Measurements from ENCODE around the gene LYPD1. TPM values are rescaled to one million over a fixed set of nuclear protein-coding genes. Genes with fewer than 3 reads are reported as not detected.

The LYPD1 gene
- total and polyA plus RNA-seq, 10 of the 15 experiments (the other 5 are each of a cell fraction or from before 2014, with no cell fraction given): not detected

DNA sequence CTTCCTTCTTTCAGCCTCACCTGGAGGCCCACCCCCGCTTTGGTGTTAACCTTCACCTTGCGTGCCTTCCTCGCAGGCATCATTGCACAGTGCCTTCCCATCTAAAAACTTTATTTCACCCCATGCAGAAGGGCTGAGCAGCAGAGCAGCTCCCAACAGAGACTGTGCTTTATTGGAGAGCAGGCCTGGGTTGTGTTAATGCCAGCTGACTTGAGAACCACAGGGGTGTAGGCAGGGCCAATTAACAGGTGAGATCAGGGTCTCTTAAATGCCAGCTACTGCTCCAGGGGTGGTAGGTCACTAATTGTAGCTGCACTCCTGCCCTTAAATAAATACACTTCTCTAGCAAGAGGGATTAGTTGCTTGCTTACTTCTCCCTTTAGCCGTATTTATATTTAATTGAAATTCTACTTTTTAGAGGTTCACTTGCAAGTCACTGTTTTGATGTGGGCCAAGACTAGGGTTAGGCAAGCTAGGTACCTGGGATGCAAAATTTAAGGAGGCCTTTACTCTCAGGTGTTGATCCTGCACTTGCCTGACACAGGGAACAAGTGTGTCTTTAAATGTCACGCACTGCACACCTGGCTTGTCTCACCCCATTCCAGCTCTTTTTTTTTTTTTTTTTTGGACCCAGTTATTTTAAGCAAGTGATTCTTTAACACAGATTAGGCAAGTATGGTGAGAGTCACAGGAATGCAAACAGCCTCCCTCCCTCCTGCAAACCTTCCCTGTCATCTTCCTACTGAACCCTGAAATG is 54.5 kb downstream of the LYPD1 start (continued):
- TF ChIP-seq, protein P1, sequence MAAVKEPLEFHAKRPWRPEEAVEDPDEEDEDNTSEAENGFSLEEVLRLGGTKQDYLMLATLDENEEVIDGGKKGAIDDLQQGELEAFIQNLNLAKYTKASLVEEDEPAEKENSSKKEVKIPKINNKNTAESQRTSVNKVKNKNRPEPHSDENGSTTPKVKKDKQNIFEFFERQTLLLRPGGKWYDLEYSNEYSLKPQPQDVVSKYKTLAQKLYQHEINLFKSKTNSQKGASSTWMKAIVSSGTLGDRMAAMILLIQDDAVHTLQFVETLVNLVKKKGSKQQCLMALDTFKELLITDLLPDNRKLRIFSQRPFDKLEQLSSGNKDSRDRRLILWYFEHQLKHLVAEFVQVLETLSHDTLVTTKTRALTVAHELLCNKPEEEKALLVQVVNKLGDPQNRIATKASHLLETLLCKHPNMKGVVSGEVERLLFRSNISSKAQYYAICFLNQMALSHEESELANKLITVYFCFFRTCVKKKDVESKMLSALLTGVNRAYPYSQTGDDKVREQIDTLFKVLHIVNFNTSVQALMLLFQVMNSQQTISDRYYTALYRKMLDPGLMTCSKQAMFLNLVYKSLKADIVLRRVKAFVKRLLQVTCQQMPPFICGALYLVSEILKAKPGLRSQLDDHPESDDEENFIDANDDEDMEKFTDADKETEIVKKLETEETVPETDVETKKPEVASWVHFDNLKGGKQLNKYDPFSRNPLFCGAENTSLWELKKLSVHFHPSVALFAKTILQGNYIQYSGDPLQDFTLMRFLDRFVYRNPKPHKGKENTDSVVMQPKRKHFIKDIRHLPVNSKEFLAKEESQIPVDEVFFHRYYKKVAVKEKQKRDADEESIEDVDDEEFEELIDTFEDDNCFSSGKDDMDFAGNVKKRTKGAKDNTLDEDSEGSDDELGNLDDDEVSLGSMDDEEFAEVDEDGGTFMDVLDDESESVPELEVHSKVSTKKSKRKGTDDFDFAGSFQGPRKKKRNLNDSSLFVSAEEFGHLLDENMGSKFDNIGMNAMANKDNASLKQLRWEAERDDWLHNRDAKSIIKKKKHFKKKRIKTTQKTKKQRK (IDR thresholded peaks at IDR 0.05; ENCODE audit: low read depth, low read length): no peak
- TF ChIP-seq SMAD1 (IDR thresholded peaks at IDR 0.05; ENCODE audit: low read depth, partially characterized antibody): no peak
- TF ChIP-seq DPF2 (IDR thresholded peaks at IDR 0.05): no peak

DNA sequence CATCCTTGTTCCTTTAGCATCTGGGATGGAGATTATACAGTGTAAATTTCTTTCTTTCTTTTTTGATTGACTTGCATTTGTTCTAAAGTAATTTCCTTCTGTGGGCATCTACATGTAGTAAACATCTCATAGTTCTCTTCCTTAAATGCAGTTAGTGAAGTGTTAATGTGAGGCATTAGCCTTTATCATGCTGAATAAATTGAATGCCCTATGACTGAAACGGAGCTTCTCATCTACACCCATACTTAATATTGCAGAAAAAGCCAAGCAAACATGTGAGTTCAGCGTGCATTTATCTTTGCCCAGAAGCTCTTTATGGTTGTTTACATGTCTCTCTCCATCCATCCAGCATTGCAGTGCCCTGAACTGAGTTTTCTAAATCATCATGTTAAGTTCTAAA is 58.3 kb downstream of the LYPD1 start:
- Histone ChIP-seq H3K79me2 (ENCODE audit: control insufficient read depth, insufficient read depth, low read length) (no peaks in the 10 kb centered on the region), H3K36me3 (ENCODE audit: control insufficient read depth in 2 of 2, insufficient read depth in 2 of 2, low read length in 1 of 2) (no peaks in the 10 kb centered on the region), H3K4me1 (ENCODE audit: control insufficient read depth, insufficient read depth, low read length) (no peaks in the 10 kb centered on the region), H3K27me3 (replicated peaks in 1 of 2; ENCODE audit: control insufficient read depth in 2 of 2, insufficient read depth in 2 of 2, low read length in 1 of 2) (no peaks in the 10 kb centered on the region), H4K20me1 (ENCODE audit: control insufficient read depth, insufficient read depth) (no peaks in the 10 kb centered on the region), H2AFZ (ENCODE audit: control insufficient read depth, low read depth, low read length) (no peak overlapping the region), H3K4me3 (no peak overlapping the region), H3K27ac (ENCODE audit: control insufficient read depth, insufficient read depth) (no peak overlapping the region), H3K9ac (ENCODE audit: control insufficient read depth, insufficient read depth, low read length) (no peak overlapping the region), H3K9me3 (replicated peaks; ENCODE audit: control insufficient read depth, insufficient read depth, low read length) (no peaks in the 10 kb centered on the region), H3K4me2 (ENCODE audit: control insufficient read depth, insufficient read depth) (no peak overlapping the region)
- ChIA-PET SMC1A (ENCODE audit: uncharacterized antibody, unreplicated experiment) (no interaction called here), RAD21 (ENCODE audit: unreplicated experiment) (no interaction called here), POLR2A (no interaction called here), CTCF (interaction anchor here (0.7 kb wide), 1 partner anchor 13 kb away, joined by 3 read pairs; no protein-coding TSS in a partner anchor)
- no TSS peak for BruUV-seq (replicated peaks)
- no peak for ATAC-seq
- whole genome bisulfite sequencing (ENCODE audit: insufficient coverage, insufficient replicate concordance, low lambda C conversion rate, missing lambda C conversion rate): 24% methylated on average over 2 of the region's 2 CpGs
- intact Hi-C loops (cut with micrococcal nuclease; ENCODE audit: unreplicated experiment): no loop called here
- FAIRE-seq: no peak
- in situ Hi-C loops (cut with MboI): no loop called here
- no peak for DNase-seq (ENCODE audit: low read depth, low spot score)
- TF ChIP-seq ASH2L (IDR thresholded peaks at IDR 0.05; ENCODE audit: borderline replicate concordance, low read depth) (no peak), ZNF274 (IDR thresholded peaks at IDR 0.05; ENCODE audit: insufficient read depth, insufficient read length) (no peak), HDAC6 (IDR thresholded peaks at IDR 0.05; ENCODE audit: unreplicated experiment) (no peak), ZNF217 (IDR thresholded peaks at IDR 0.05) (no peak), ZNF207 (IDR thresholded peaks at IDR 0.05; ENCODE audit: borderline replicate concordance) (no peak), PAX8 (IDR thresholded peaks at IDR 0.05) (no peak), NFXL1 (IDR thresholded peaks at IDR 0.05; ENCODE audit: borderline replicate concordance) (no peak)
- TF ChIP-seq, protein P2, sequence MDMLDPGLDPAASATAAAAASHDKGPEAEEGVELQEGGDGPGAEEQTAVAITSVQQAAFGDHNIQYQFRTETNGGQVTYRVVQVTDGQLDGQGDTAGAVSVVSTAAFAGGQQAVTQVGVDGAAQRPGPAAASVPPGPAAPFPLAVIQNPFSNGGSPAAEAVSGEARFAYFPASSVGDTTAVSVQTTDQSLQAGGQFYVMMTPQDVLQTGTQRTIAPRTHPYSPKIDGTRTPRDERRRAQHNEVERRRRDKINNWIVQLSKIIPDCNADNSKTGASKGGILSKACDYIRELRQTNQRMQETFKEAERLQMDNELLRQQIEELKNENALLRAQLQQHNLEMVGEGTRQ (IDR thresholded peaks at IDR 0.05; ENCODE audit: borderline replicate concordance, low read depth, low read length): no peak
- TF ChIP-seq, protein P3, sequence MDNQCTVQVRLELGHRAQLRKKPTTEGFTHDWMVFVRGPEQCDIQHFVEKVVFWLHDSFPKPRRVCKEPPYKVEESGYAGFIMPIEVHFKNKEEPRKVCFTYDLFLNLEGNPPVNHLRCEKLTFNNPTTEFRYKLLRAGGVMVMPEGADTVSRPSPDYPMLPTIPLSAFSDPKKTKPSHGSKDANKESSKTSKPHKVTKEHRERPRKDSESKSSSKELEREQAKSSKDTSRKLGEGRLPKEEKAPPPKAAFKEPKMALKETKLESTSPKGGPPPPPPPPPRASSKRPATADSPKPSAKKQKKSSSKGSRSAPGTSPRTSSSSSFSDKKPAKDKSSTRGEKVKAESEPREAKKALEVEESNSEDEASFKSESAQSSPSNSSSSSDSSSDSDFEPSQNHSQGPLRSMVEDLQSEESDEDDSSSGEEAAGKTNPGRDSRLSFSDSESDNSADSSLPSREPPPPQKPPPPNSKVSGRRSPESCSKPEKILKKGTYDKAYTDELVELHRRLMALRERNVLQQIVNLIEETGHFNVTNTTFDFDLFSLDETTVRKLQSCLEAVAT (IDR thresholded peaks at IDR 0.05): no peak
- TF ChIP-seq, protein P4, sequence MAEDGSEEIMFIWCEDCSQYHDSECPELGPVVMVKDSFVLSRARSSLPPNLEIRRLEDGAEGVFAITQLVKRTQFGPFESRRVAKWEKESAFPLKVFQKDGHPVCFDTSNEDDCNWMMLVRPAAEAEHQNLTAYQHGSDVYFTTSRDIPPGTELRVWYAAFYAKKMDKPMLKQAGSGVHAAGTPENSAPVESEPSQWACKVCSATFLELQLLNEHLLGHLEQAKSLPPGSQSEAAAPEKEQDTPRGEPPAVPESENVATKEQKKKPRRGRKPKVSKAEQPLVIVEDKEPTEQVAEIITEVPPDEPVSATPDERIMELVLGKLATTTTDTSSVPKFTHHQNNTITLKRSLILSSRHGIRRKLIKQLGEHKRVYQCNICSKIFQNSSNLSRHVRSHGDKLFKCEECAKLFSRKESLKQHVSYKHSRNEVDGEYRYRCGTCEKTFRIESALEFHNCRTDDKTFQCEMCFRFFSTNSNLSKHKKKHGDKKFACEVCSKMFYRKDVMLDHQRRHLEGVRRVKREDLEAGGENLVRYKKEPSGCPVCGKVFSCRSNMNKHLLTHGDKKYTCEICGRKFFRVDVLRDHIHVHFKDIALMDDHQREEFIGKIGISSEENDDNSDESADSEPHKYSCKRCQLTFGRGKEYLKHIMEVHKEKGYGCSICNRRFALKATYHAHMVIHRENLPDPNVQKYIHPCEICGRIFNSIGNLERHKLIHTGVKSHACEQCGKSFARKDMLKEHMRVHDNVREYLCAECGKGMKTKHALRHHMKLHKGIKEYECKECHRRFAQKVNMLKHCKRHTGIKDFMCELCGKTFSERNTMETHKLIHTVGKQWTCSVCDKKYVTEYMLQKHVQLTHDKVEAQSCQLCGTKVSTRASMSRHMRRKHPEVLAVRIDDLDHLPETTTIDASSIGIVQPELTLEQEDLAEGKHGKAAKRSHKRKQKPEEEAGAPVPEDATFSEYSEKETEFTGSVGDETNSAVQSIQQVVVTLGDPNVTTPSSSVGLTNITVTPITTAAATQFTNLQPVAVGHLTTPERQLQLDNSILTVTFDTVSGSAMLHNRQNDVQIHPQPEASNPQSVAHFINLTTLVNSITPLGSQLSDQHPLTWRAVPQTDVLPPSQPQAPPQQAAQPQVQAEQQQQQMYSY (CRISPR knock-in tag; IDR thresholded peaks at IDR 0.05): no peak
